GM06990 (cell line): ENCODE measurements around the gene TMEM174.

Experiments used
- DNase-seq: peaks from one replicate; pipeline ENCODE4 v3.0.0-alpha.2; 2011; ENCODE audit not compliant: insufficient read length; ENCODE audit errors: extremely low read depth
- H3K27me3 ChIP-seq: replicated peaks from 2 replicates; pipeline ENCODE4 v1.6.0; 2011; ENCODE audit warnings: low read length; ENCODE audit not compliant: control insufficient read depth, insufficient read depth
- H3K36me3 ChIP-seq: 2 replicates; pipeline ENCODE4 v1.5.1; 2011; ENCODE audit warnings: low read length; ENCODE audit not compliant: control insufficient read depth, insufficient read depth
- H3K4me3 ChIP-seq: replicated peaks from 2 replicates; pipeline ENCODE4 v1.5.1; 2011; ENCODE audit warnings: low read depth, mild to moderate bottlenecking, control low read depth, low read length
- TF ChIP-seq, protein P1 (sequence below): IDR thresholded peaks from 2 replicates; pipeline ENCODE4 v1.5.1; 2011; ENCODE audit warnings: low read length, control low read depth, mild to moderate bottlenecking, inconsistent platforms; ENCODE audit not compliant: insufficient read depth, poor library complexity, severe bottlenecking

TMEM174 gene

DNA sequence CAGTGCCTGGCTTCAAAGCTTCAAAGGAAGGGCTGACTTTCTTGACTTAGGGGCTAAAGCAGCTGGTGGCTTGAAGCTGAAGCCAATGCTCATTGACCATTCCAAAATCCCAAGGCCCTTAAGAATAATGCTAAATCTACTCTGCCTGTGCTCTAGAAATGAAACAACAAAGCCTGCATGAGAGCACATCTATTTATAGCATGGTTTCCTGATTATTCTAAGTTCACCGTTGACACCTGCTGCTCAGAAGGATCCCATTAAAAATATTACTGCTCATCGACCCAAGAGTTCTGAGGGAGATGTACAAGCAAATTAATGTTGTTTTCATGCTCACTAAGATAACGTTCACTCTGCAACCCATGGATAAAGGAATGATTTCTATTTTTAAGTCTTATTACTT is 6.7 kb downstream of the TMEM174 start:
- no peak overlapping the region for H3K4me3 ChIP-seq
- TF ChIP-seq, protein P1, sequence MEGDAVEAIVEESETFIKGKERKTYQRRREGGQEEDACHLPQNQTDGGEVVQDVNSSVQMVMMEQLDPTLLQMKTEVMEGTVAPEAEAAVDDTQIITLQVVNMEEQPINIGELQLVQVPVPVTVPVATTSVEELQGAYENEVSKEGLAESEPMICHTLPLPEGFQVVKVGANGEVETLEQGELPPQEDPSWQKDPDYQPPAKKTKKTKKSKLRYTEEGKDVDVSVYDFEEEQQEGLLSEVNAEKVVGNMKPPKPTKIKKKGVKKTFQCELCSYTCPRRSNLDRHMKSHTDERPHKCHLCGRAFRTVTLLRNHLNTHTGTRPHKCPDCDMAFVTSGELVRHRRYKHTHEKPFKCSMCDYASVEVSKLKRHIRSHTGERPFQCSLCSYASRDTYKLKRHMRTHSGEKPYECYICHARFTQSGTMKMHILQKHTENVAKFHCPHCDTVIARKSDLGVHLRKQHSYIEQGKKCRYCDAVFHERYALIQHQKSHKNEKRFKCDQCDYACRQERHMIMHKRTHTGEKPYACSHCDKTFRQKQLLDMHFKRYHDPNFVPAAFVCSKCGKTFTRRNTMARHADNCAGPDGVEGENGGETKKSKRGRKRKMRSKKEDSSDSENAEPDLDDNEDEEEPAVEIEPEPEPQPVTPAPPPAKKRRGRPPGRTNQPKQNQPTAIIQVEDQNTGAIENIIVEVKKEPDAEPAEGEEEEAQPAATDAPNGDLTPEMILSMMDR: no peak
- DNase-seq: no peak
- H3K36me3 ChIP-seq: no peaks in the 10 kb centered on the region
- H3K27me3 ChIP-seq: peaks cover 1% of the 10 kb centered on the region

DNA sequence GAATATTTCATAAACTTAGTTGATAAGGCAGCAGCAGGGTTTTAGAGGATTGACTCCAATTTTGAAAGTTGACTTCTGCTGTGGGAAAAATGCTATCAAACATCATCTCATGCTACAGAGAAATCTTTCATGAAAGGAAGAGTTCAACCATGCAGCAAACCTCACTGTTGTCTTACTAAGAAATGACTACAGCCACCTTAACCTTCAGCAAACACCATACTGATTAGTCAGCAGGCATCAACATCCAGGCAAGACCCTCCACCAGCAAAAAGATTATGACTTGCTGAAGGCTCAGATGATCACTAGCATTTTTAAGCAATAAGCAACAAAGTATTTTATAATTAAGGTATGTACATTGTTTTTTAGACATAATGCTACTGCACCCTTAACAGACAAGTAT is 7.6 kb downstream of the TMEM174 start:
- no peaks in the 10 kb centered on the region for H3K36me3 ChIP-seq
- TF ChIP-seq, protein P1: no peak
- DNase-seq: no peak
- peaks cover 1% of the 10 kb centered on the region for H3K27me3 ChIP-seq
- H3K4me3 ChIP-seq: no peak overlapping the region

DNA sequence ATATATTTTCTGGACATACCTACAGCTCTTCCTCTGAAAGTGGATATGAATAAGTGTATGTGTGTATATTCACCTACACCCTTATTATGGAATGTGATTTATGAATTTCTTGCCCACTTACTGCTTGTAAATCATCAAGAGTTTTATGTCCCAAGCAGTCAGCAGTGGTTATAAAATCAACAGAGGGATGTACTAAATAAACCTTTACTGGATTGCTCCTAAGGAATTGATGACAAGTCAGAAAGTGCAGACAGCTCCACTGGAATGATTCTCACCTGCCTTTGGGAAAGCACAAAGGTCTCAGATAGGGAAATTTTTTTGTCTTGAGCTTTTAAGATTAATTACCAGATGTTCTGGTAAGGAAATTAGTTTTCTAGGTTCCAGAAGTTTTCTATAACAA is 9.3 kb downstream of the TMEM174 start:
- Histone ChIP-seq H3K36me3 (no peaks in the 10 kb centered on the region), H3K4me3 (no peak overlapping the region), H3K27me3 (peaks cover 1% of the 10 kb centered on the region)
- DNase-seq: no peak
- TF ChIP-seq, protein P1: no peak

DNA sequence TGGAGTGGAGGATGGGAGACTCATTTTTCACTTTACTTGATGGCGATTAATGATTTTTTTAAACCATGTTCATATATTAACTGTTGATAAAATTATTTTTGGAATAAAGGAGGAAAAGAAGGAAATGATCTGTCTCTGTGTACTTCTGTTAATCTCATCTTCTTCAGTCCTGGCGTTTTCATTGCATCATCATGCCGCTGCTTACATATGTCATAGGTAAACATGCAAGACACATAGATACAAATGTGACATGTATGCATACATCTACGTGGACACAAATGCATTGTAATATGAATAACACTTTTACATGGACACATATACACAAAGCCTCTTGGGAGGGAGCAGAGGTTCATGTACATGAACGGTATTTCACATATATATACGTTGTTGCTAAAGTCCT is 10.0 kb downstream of the TMEM174 start:
- TF ChIP-seq, protein P1: no peak
- no peak for DNase-seq
- no peaks in the 10 kb centered on the region; the same call in 1 of the 2 replicates for H3K27me3 ChIP-seq

DNA sequence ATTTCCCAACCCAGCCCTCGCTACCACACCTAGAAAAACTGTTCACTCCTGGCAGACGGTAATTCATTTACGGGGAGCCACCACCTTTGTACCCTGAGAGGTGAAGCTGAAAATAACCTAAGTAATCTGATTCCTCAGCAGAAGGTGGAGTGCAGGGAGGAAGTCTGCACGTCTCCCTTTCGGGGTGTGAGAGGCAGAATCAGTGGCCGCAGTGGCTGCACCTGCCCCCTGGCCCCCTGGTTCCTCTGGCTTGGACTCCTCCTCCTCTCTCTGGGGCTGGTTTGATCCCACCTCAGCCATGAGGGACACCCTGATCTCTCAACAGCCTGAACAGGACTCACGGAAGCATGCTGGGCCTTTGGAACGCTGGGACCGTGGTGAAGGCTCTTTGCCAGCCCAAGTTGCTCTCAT is 10.5 kb downstream of the TMEM174 start:
- TF ChIP-seq, protein P1: no peak
- no peak overlapping the region for H3K4me3 ChIP-seq
- no peak for DNase-seq
- no peaks in the 10 kb centered on the region for H3K36me3 ChIP-seq
- no peaks in the 10 kb centered on the region; the same call in 1 of the 2 replicates for H3K27me3 ChIP-seq

More for the DNA sequence above, 10.0 kb downstream of the TMEM174 start:
- Histone ChIP-seq H3K36me3 (no peaks in the 10 kb centered on the region), H3K4me3 (no peak overlapping the region)

DNA sequence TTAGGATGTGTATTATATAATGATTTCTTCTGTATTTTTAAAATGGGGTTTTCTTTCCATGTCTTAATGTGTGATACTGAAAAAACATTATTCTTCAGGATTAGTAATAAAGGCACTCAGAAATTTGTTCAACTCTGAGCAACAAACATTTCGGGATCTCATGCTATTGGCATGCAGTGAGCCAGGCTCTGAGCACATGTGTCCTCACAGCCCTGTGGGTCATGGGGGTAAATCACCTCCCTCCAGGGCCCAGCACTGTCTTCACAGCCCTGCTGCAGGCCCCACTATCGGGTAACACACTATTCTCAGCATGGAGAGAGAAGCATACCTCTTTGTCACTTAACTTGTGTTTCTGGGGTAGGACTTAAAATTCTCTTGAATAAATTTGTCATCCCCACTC is 14.0 kb downstream of the TMEM174 start:
- no peak for DNase-seq
- Histone ChIP-seq H3K27me3 (no peaks in the 10 kb centered on the region; the same call in 1 of the 2 replicates), H3K36me3 (no peaks in the 10 kb centered on the region), H3K4me3 (no peak overlapping the region)
- TF ChIP-seq, protein P1: no peak
